Measurements from ENCODE around the gene RAET1L.
"Not testable (repeated sequence)": the region's sequence is repeated elsewhere in the genome, so short reads cannot be mapped to it uniquely, and the experiment has no call there.

RAET1L gene, protein sequence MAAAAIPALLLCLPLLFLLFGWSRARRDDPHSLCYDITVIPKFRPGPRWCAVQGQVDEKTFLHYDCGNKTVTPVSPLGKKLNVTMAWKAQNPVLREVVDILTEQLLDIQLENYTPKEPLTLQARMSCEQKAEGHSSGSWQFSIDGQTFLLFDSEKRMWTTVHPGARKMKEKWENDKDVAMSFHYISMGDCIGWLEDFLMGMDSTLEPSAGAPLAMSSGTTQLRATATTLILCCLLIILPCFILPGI

DNA sequence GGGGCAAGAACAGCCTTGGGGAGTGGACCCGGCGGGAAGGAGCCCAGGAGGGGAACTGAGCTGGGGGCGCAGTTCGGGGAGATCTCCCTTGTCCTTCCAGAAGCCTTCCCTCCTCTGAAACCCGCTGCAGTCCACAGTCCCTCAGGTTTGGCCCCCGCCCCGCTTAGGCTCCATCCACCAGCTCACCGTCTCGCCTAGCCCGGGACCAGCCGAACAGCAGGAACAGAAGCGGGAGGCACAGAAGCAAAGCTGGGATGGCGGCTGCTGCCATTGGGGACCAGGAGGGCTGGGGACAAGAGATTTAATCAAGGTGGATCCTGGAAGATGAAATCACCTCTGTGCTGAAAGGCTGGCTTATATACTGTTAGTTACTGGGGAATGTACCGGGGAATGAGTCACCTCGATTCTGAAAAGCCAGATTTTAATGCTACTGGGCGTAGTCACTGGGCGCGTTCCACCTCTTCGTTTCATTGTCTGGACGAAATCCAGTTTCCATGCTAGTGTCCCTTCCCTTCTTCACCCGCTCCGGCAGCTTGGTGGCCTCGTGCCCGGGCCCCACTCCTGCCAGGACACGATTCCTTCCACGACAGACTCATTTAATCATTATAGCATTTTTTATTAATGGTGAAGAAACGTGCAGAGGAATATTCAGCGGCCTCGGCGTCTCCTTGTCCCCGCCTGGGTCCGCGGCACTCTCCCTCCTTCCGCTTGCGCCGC, at the start of gene RAET1L:
Gene RAET1L, minus strand, starts transcription at position 332 of the 717 bp plus-strand sequence. Its CDS starts 61 bp downstream, at position 271.
- DNase-seq, result peak; percentile 51

GRCh38 chr6:150075034-150075421, 49.7 kb upstream of the RAET1L start:
- no peak for DNase-seq

DNA sequence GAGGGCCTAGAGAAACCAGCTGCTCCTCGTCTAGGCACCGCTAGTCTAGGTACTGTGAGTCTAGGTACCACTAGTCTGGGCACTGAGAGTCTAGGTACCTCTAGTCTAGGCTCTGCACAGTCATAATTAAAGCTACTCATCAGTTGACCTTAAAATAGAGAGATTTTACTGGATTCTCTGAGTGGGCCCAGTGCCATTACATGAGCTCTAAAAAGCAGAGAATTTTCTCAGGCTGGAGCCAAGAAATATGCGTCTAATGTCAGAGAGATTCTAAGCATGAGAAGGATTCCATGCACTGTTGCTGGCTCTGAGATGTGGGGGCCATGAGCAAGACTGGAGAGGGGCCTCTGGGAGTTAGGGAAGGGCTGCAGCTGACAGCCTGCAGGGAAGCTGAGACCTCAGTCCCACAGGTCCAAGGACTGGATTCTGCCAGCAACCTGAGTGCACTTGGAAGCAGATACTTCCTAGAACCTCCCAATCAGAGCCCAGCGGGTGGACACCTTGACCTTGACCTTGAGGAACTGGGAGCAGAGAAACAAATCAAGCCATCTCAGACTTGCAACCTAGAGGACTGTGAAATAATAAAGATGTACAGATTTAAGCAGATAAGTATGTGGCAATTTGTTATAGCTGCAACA, 49.2 kb upstream of the RAET1L start:
- not testable (repeated sequence) for DNase-seq

DNA sequence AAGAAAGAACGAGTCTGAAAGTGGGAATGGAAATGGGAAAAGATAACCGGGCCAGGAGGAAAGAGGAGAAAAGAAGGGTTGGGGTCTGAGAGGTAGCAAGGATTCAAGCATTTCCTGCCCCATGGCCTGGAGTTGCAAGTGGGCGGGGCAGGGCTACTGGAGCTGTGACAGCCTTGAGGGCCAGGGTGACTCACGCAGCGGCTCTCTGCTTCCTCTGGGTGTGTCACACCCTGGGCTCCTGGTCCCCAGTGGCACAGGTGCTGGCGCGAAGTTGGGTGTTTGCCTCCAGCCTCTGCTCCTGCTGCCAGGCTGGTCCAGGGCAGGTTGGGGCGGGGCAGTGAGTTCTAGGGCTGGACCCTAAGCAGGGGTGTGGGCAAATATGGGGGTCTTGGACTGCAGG, 46.9 kb upstream of the RAET1L start:
- DNase-seq, result peak; percentile 93

- no peak for DNase-seq
Observed at GRCh38 chr6:150070236-150070818, 45.0 kb upstream of the RAET1L start.

DNA sequence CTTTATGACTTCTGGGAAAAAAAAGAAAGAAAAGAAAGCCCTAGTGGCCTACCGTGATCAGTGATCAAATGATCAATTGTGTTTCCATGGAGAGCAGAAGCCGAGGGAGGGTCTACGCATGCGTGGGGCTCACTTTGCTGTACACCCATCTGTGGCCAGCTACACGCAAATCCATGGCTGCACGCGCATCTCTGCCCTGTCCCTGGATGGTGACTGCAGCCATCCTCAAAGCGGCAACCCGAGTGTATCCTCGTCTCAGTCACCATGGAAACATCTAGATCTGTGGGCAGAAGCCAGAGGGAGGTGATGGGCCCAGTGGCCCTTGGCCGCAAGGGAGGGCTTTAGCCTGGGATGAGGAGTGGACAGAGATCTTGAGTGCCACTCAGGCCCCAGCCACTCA, 44.4 kb upstream of the RAET1L start:
- no peak for DNase-seq

GRCh38 chr6:150068720-150069648, 43.7 kb upstream of the RAET1L start, which contains the start of gene ULBP3:
Gene ULBP3 (minus strand): TSS chr6:150069121. CDS start chr6:150069066, 55 bp downstream.
- peak; percentile 95 for DNase-seq

- DNase-seq, result no peak
Observed at GRCh38 chr6:150068151-150068550, 42.8 kb upstream of the RAET1L start.

- DNase-seq, result no peak
Observed at GRCh38 chr6:150065083-150065482, 39.8 kb upstream of the RAET1L start.

DNA sequence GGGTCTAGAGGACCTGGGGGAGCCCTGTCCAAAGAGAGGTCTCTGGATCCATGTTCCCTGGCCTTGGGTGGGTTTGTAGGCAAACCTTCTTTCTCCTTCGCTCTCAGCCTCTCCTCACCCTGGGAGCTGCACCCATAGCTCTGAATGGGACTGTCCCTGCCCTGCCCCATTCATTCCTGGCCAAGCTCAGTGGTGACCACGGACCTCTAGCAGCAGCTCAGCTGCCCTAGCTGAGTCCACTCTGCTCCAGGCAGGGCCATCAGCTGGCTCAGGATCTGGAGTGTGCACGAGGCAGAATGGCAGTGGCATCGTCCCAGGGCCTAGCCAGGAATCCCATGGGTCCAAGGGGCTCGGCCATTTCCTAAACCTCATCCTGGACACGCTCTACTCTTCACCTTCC, 38.3 kb upstream of the RAET1L start:
- DNase-seq, result no peak

GRCh38 chr6:150059973-150060372, 34.6 kb upstream of the RAET1L start:
- not testable (repeated sequence) for DNase-seq

GRCh38 chr6:150058986-150059385, 33.7 kb upstream of the RAET1L start:
- DNase-seq, result no peak

GRCh38 chr6:150058231-150058792, 33.0 kb upstream of the RAET1L start:
- DNase-seq, result no peak

GRCh38 chr6:150057501-150057951, 32.2 kb upstream of the RAET1L start:
- DNase-seq, result no peak

- no peak for DNase-seq
Observed at GRCh38 chr6:150056916-150057315, 31.6 kb upstream of the RAET1L start.

DNA sequence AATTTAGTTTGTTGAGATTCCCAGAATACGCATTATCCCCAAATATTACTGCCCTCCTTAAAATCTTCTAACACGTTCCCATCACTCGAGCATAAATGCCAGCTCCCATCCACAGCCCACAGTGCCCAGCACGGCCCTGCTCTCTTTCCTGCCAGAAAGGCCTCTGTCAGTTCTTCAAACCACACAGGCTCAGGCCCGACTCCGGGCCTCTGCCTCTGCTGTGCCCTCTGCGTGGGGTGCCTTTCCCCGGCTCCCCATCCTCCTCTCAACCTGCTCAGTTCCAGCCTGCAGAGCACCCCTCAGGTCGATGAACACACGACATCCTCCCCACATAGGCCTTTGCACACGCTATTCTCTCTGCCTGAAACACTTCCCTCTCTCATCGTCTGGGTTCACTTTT, 30.8 kb upstream of the RAET1L start:
- no peak for DNase-seq

DNA sequence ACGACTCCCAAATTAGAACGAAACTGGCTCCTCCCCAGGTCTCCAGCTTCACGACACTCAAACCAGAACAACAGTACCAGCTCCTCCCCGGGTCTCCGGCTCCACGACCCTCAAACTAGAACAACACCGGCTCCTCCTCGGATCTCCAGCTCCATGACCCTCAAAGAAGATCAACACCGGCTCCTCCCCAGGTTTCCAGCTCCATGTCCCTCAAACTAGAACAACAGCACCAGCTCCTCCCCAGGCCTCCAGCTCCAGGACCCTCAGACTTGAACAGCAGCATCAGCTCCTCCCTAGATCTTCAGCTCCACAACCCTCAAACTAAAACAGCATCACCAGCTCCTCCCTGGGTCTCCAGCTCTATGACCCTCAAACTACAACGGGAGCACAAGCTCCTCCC, 29.8 kb upstream of the RAET1L start:
- DNase-seq, result no peak

DNA sequence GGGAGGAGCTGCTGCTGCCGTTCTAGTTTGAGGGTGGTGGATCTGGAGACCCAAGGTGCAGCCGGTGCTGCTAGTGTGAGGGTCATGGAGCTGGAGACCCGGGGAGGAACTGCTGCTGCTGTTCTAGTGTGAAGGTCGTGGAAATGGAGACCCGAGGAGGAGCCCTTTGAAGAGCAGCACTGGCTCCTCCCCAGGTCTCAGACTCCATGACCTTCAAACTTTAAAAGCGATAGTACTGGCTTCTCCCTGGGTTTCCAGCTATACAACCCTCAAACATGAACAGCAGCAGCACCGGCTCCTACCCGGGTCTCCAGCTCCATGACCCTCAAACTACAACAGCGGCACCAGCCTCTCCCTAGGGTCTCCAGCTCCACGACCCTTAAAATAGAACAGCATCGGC, 28.1 kb upstream of the RAET1L start:
- no peak for DNase-seq

DNA sequence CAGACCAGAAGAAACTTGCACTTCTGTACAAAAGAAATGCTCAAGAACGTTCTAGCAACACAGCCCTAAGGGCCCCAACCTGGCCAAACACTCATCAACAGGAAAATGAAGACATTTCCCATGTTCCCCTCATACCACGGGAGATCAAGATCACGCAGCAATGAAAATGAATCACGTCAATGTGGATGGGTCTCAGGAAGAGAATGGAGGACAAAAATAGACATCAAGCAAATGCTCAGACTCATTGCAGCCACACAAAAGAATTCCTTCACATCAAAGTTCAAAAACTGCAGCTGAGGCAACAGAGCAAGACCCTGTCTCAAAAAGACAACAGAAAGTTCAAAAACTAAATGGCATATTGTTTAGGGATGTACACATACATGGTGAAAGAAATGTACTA, 25.5 kb upstream of the RAET1L start:
- no peak for DNase-seq

DNA sequence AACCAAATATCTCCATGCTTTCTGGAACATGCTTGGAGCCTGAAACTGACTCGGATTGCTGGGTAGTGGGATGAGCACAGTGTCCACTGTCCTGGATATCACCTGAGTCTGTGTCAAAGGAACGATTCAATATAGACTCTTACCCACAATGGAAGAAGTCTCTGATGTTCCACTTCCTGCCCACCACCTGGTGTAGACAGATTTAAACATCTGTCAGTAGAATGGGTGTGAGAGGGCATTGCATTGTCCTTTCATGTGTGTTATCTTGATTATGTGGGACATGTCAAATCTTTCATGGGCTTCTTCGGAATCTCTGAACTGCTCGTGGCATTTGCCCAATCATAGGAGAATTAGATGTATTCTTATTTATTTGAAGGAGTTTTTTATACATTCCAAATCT, 22.8 kb upstream of the RAET1L start:
- DNase-seq, result no peak

GRCh38 chr6:150046943-150047342, 21.6 kb upstream of the RAET1L start:
- no peak for DNase-seq

- DNase-seq, result no peak
Observed at GRCh38 chr6:150044621-150045145, 19.4 kb upstream of the RAET1L start.
